Measurements from ENCODE around the gene HOXB1. TPM values are rescaled to one million over a fixed set of nuclear protein-coding genes. Genes with fewer than 3 reads are reported as not detected.
A peak's percentile ranks its signal among the peaks of the same experiment; 100 is the strongest.
"Not testable (repeated sequence)": the region's sequence is repeated elsewhere in the genome, so short reads cannot be mapped to it uniquely, and the experiment has no call there.

Gene HOXB1
- total and polyA plus RNA-seq, 8 donors = 0.28 TPM; not detected in 7

DNA sequence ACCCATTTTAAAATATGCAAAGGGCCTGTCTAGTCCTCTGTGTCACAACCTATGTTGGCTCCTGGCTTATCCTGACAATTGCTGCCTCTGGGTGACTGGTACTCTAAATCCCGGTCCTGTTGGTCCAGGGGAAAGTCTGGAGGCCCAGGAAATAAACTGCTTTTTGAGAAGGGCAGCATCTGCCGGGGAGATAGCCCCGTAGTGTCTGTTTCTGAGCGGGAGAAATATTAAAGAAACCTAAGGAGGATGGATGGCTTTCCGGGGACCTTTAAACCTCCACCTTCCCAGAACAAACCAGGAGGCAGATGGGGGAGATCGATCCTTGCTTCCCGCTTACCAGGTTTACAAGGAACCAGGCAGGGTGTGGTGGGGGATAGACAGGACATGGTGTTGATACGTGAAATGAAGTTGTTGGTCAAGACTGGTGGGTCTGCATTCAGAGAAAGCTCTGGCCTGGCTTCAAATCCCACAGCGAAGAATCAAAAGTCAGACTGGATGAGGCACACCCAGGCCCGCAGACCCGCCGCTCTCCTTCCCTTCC lies 10.3 kb upstream of the HOXB1 start:
- H3K27ac ChIP-seq = peak overlapping the region; percentile 90 to 95 (median 93)
- H3K36me3 ChIP-seq = peaks cover 0 to 6% (median 0%) of the 10 kb centered on the region in 4 donors
- no peaks in the 10 kb centered on the region for H3K9me3 ChIP-seq
- peak overlapping the region; percentile 62 to 75 (median 66) for H3K4me3 ChIP-seq
- H3K4me1 ChIP-seq = peaks cover 14 to 37% (median 25%) of the 10 kb centered on the region in 4 donors
- peaks cover 4 to 59% (median 32%) of the 10 kb centered on the region in 3 donors for H3K27me3 ChIP-seq
- no peak for DNase-seq
- intact Hi-C loops (cut with DNase I; ENCODE audit: low total_unique reads) = no loop called here
- TF ChIP-seq, protein P1, sequence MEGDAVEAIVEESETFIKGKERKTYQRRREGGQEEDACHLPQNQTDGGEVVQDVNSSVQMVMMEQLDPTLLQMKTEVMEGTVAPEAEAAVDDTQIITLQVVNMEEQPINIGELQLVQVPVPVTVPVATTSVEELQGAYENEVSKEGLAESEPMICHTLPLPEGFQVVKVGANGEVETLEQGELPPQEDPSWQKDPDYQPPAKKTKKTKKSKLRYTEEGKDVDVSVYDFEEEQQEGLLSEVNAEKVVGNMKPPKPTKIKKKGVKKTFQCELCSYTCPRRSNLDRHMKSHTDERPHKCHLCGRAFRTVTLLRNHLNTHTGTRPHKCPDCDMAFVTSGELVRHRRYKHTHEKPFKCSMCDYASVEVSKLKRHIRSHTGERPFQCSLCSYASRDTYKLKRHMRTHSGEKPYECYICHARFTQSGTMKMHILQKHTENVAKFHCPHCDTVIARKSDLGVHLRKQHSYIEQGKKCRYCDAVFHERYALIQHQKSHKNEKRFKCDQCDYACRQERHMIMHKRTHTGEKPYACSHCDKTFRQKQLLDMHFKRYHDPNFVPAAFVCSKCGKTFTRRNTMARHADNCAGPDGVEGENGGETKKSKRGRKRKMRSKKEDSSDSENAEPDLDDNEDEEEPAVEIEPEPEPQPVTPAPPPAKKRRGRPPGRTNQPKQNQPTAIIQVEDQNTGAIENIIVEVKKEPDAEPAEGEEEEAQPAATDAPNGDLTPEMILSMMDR (IDR thresholded peaks at IDR 0.05) = no peak
- TF ChIP-seq POLR2A (IDR thresholded peaks at IDR 0.05) = no peak
- TF ChIP-seq POLR2AphosphoS5 (IDR thresholded peaks at IDR 0.05) = no peak
- TF ChIP-seq EP300 (IDR thresholded peaks at IDR 0.05) = no peak
- WGBS, 5 donors = 18 to 34% (median 28%) methylated on average over 12 of the region's 12 CpGs

DNA sequence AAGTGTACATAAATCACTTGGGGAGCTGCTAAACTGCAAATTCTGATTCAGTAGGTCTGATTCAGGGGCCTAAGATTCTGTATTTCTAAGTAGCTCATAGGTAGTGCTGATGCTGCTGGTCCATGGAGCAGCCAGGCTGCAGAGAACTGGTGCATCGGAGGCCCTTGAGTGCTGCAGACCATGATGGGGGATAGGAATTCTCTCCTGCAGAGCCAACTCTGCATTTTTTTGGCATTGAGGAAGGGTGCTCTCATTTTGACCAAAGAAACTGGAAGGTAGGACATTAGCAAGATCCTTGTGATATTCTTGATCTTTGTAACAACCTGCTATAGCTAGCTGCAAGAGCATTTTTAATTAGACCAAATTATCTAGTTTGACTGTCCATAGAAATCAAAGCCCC lies 9.4 kb upstream of the HOXB1 start:
- no peak overlapping the region for H3K4me3 ChIP-seq
- intact Hi-C loops (cut with DNase I; ENCODE audit: low total_unique reads) = no loop called here

DNA sequence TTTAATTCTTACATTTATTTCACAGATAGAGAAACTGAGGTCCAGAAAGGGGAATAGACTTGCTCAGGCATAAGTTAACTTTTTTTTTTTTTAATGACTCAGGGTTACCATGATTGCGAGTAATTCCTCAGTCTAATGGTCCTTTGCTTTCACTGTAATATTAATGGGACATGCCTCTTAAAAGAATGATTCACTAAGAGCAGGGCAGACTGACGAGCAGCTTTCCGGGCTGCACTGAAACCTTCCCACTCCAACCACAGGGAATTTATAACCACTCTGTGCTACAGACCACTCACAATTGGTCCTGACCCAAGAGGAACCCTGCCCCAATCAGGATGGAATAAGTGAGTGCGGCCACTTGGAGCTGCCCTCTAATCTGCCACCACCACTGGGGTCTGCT lies 8.4 kb upstream of the HOXB1 start:
- intact Hi-C loops (cut with DNase I; ENCODE audit: low total_unique reads) = no loop called here
- WGBS, 5 donors = 61 to 89% (median 82%) methylated on average over 4 of the region's 4 CpGs

More for the DNA sequence above, 9.4 kb upstream of the HOXB1 start:
- peak overlapping the region in 3 of 5 donors; percentile 93 to 95 (median 93) for H3K27ac ChIP-seq
- 82 to 95% (median 92%) methylated on average over 1 of the region's 1 CpG for WGBS, 5 donors
- DNase-seq = peak in 1 of 2 donors; percentile 29
- peaks cover 0 to 6% (median 0%) of the 10 kb centered on the region in 4 donors for H3K36me3 ChIP-seq
- peaks cover 4 to 50% (median 32%) of the 10 kb centered on the region in 3 donors for H3K27me3 ChIP-seq
- H3K9me3 ChIP-seq = no peaks in the 10 kb centered on the region
- TF ChIP-seq, protein P1 (IDR thresholded peaks at IDR 0.05) = no peak
- no peak for TF ChIP-seq EP300 (IDR thresholded peaks at IDR 0.05)
- H3K4me1 ChIP-seq = peaks cover 7 to 28% (median 18%) of the 10 kb centered on the region in 4 donors

DNA sequence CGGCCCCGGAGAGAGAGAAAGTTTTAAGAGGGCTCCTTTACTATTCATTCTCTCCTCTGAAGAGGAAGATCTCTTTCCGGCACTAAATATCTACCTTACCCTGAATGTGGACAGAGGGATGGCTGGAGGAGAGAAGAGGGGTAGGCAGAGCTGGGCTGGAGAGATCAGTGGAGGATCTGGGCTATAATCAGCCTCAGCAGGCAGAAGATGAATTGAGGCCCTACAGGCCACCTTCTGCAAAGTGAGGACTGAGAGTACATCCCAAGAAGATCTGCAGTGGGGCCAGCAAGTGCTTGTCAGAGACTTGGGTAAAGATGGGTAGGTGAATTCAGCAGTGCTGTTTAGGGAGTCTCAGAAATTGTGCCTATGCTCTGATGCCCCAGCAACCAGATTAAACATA lies 6.5 kb upstream of the HOXB1 start:
- Histone ChIP-seq H3K27ac (no peak overlapping the region), H3K36me3 (no peaks in the 10 kb centered on the region), H3K4me1 (peaks cover 0 to 15% (median 8%) of the 10 kb centered on the region in 4 donors), H3K9me3 (no peaks in the 10 kb centered on the region), H3K4me3 (no peak overlapping the region), H3K27me3 (peaks cover 0 to 21% (median 9%) of the 10 kb centered on the region in 3 donors)
- TF ChIP-seq EP300 (IDR thresholded peaks at IDR 0.05) (no peak), POLR2A (IDR thresholded peaks at IDR 0.05) (no peak), POLR2AphosphoS5 (IDR thresholded peaks at IDR 0.05) (no peak)
- TF ChIP-seq, protein P1 (IDR thresholded peaks at IDR 0.05) = no peak
- no peak for DNase-seq
- intact Hi-C loops (cut with DNase I; ENCODE audit: low total_unique reads) = no loop called here
- 87 to 98% (median 94%) methylated on average over 3 of the region's 3 CpGs for WGBS, 5 donors

More for the DNA sequence above, 8.4 kb upstream of the HOXB1 start:
- peaks cover 0 to 40% (median 26%) of the 10 kb centered on the region in 3 donors for H3K27me3 ChIP-seq
- peaks cover 6 to 22% (median 13%) of the 10 kb centered on the region in 4 donors for H3K4me1 ChIP-seq
- no peaks in the 10 kb centered on the region for H3K9me3 ChIP-seq
- H3K27ac ChIP-seq = peak overlapping the region in 1 of 5 donors; percentile 26
- TF ChIP-seq, protein P1 (IDR thresholded peaks at IDR 0.05) = no peak
- TF ChIP-seq POLR2A (IDR thresholded peaks at IDR 0.05) = no peak
- no peak for TF ChIP-seq EP300 (IDR thresholded peaks at IDR 0.05)
- no peak for TF ChIP-seq POLR2AphosphoS5 (IDR thresholded peaks at IDR 0.05)
- H3K36me3 ChIP-seq = peaks cover 0 to 6% (median 0%) of the 10 kb centered on the region in 4 donors
- DNase-seq = no peak
- no peak overlapping the region for H3K4me3 ChIP-seq

DNA sequence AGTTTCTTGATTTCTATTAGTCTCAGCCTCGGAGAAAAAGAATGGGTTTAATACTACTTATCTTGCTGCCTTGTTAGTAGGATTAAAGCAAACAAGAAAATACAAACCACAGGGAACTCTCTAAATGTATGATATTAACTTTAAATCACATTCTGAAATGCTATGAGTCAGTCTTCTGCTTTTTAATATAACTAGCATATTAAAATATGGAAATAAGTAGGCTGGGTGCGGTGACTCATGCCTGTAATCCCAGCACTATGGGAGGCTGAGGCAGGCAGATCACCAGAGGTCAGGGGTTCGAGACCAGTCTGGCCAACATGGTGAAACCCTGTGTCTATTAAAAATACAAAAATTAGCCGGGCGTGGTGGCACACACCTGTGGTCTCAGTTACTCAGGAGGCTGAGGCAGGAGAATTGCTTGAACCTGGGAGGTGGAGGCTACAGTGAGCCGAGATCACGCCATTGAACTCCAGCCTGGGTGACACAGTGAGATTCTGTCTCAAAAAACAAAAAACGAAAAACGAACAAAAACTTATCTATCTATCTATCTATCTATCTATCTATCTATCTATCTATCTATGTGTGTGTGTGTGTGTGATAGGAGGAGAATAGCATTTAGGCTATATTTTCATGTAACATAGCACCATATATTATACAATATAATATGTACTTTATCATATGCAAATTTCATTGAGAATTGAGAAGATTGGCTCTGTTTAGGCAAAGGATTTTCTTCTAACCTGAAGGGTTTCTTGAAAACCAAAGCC lies 5.2 kb upstream of the HOXB1 start:
- peaks cover 0 to 11% (median 6%) of the 10 kb centered on the region in 4 donors for H3K4me1 ChIP-seq
- H3K36me3 ChIP-seq; intact Hi-C loops (cut with DNase I; ENCODE audit: low total_unique reads); H3K9me3 ChIP-seq; H3K27ac ChIP-seq; H3K4me3 ChIP-seq; DNase-seq: not testable (repeated sequence)
- H3K27me3 ChIP-seq = peaks cover 0 to 16% (median 0%) of the 10 kb centered on the region in 3 donors
- WGBS, 5 donors = 80 to 88% (median 84%) methylated on average over 9 of the region's 9 CpGs
